Measurements from ENCODE around the gene CEBPA. TPM values are rescaled to one million over a fixed set of nuclear protein-coding genes. Genes with fewer than 3 reads are reported as not detected.

Gene CEBPA
- total RNA-seq, 2 experiments from 2014 or later = 2.1 to 2.5 TPM

DNA sequence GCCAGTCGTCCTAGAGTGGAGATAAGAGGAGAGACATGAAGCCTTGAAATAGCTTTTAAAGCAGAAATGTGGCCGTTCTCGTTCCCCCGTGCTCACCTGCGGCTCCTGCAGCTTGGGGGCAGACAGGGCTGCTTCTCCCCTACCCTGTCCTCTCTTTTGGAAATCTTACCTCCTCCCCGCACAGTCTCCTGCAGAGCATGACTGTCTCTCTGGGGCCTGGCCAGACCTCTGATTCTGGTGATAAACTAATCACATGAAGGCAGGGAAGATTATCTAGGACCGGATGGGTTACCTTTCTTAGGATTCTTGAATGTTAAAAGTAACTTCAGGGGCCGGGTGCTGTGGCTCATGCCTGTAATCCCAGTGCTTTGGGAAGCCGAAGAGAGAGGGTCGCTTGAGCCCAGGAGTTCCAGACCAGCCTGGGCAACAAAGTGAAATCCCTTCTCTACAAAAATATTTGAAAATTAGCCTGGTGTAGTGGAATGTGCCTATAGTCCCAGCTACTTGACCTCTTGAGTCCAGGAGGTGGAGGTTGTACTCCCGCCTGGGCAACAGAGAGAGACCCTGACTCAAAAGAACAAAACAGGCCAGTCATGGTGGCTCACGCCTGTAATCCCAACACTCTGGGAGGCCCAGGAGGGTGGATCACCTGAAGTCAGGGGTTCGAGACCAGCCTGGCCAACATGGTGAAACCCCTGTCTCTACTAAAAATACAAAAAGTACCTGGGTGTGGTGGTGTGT lies 8.1 kb downstream of the CEBPA start:
- CTCF ChIA-PET (ENCODE audit: unreplicated experiment) = no interaction called here
- Histone ChIP-seq H3K9me2 (ENCODE audit: insufficient read depth, low read length) (no peaks in the 10 kb centered on the region), H2AFZ (ENCODE audit: low read length) (no peak overlapping the region), H3K4me2 (ENCODE audit: low read length) (no peak overlapping the region), H3K27ac (ENCODE audit: low read depth, low read length, poor library complexity, severe bottlenecking) (no peak overlapping the region), H3K4me1 (ENCODE audit: insufficient read depth, low read length, poor library complexity, severe bottlenecking) (no peaks in the 10 kb centered on the region), H3K9me3 (ENCODE audit: low read length) (0 out of 2 replicates have a peak, but pooled peaks cover under 1% of the 10 kb centered on the region), H3K79me2 (ENCODE audit: insufficient read depth, low read depth, low read length) (no peaks in the 10 kb centered on the region), H4K20me1 (ENCODE audit: insufficient read depth, low read length) (no peaks in the 10 kb centered on the region), H3K36me3 (ENCODE audit: insufficient read depth, low read length) (no peaks in the 10 kb centered on the region), H3K4me3 (ENCODE audit: low read depth, low read length, poor library complexity, severe bottlenecking) (no peak overlapping the region)
- DNase-seq (ENCODE audit: low spot score) = no peak
- intact Hi-C loops (cut with micrococcal nuclease; ENCODE audit: unreplicated experiment) = no loop called here
- BruUV-seq (replicated peaks) = no TSS peak
- no peak for TF ChIP-seq EZH2phosphoT487 (IDR thresholded peaks at IDR 0.05; ENCODE audit: borderline replicate concordance, low read depth, low read length)
- TF ChIP-seq, protein P1, sequence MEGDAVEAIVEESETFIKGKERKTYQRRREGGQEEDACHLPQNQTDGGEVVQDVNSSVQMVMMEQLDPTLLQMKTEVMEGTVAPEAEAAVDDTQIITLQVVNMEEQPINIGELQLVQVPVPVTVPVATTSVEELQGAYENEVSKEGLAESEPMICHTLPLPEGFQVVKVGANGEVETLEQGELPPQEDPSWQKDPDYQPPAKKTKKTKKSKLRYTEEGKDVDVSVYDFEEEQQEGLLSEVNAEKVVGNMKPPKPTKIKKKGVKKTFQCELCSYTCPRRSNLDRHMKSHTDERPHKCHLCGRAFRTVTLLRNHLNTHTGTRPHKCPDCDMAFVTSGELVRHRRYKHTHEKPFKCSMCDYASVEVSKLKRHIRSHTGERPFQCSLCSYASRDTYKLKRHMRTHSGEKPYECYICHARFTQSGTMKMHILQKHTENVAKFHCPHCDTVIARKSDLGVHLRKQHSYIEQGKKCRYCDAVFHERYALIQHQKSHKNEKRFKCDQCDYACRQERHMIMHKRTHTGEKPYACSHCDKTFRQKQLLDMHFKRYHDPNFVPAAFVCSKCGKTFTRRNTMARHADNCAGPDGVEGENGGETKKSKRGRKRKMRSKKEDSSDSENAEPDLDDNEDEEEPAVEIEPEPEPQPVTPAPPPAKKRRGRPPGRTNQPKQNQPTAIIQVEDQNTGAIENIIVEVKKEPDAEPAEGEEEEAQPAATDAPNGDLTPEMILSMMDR (conservative IDR thresholded peaks at IDR 0.05; ENCODE audit: low read length) = no peak
- POLR2A ChIA-PET = interaction anchor here (0.7 kb wide), 2 partner anchors 59 to 225 kb away, joined by 3 to 5 read pairs; no protein-coding TSS in a partner anchor

DNA sequence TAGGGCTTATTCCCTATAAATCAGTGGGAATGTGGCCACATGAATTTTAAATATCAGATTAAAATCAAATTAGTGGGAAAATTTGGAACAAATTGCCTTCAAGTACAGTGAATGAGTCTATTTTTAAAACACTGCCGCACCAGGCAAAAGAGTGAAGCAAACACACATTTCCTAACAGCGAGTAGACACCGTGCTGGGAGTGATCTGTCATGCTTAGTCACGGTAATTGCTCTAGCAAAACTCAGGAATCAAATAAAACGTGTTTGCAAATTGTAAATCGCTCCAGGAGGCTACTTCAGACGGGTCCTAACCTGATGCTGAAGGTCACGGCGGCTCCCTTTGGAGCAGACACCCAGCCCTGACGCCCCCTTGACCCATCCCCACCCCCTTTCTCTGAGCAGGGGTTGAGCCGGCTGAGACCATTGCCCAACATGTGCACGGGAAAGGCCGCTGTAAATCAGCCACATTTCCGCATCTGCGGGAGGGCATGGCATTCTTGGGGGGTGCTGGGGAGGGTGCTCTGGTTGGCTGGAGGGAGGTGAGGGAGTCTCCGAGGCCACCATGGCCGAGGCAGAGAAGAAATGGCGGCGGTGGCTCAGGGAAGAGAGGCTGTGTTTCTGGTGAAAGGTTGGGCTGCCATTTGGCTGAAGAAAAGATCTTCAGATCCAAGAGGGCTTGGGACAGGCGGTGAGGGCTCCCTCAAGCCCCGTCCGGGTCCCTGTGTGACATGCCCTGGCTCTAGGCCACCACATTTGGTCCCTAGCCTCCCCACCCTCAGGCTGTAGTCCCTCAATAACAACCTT lies 8.9 kb downstream of the CEBPA start:
- Histone ChIP-seq H3K4me2 (ENCODE audit: low read length) (no peak overlapping the region), H3K9me2 (ENCODE audit: insufficient read depth, low read length) (no peaks in the 10 kb centered on the region), H3K4me1 (ENCODE audit: insufficient read depth, low read length, poor library complexity, severe bottlenecking) (no peaks in the 10 kb centered on the region), H3K36me3 (ENCODE audit: insufficient read depth, low read length) (no peaks in the 10 kb centered on the region), H3K79me2 (ENCODE audit: insufficient read depth, low read depth, low read length) (no peaks in the 10 kb centered on the region), H3K9me3 (ENCODE audit: low read length) (peaks cover 8% of the 10 kb centered on the region; the same call in 1 of the 2 replicates), H4K20me1 (ENCODE audit: insufficient read depth, low read length) (no peaks in the 10 kb centered on the region), H2AFZ (ENCODE audit: low read length) (no peak overlapping the region), H3K27ac (ENCODE audit: low read depth, low read length, poor library complexity, severe bottlenecking) (no peak overlapping the region), H3K4me3 (ENCODE audit: low read depth, low read length, poor library complexity, severe bottlenecking) (no peak overlapping the region)
- intact Hi-C loops (cut with micrococcal nuclease; ENCODE audit: unreplicated experiment) = no loop called here
- TF ChIP-seq, protein P1 (conservative IDR thresholded peaks at IDR 0.05; ENCODE audit: low read length) = no peak
- no peak for TF ChIP-seq EZH2phosphoT487 (IDR thresholded peaks at IDR 0.05; ENCODE audit: borderline replicate concordance, low read depth, low read length)
- ChIA-PET CTCF (ENCODE audit: unreplicated experiment) (no interaction called here), POLR2A (no interaction called here)
- BruUV-seq (replicated peaks) = no TSS peak
- DNase-seq (ENCODE audit: low spot score) = no peak

Measured in OCI-LY7 (cell line).